ENCODE results near the gene USP7.
"Not testable (repeated sequence)": the region's sequence is repeated elsewhere in the genome, so short reads cannot be mapped to it uniquely, and the experiment has no call there.

The USP7 gene

GRCh38 chr16:8849411-8850011, 114.2 kb downstream of the USP7 start:
- TF ChIP-seq, protein P1, sequence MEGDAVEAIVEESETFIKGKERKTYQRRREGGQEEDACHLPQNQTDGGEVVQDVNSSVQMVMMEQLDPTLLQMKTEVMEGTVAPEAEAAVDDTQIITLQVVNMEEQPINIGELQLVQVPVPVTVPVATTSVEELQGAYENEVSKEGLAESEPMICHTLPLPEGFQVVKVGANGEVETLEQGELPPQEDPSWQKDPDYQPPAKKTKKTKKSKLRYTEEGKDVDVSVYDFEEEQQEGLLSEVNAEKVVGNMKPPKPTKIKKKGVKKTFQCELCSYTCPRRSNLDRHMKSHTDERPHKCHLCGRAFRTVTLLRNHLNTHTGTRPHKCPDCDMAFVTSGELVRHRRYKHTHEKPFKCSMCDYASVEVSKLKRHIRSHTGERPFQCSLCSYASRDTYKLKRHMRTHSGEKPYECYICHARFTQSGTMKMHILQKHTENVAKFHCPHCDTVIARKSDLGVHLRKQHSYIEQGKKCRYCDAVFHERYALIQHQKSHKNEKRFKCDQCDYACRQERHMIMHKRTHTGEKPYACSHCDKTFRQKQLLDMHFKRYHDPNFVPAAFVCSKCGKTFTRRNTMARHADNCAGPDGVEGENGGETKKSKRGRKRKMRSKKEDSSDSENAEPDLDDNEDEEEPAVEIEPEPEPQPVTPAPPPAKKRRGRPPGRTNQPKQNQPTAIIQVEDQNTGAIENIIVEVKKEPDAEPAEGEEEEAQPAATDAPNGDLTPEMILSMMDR (IDR thresholded peaks at IDR 0.05; ENCODE audit: low read depth, low read length): no peak
- H3K4me3 ChIP-seq (ENCODE audit: low read depth, low read length): no peak overlapping the region

DNA sequence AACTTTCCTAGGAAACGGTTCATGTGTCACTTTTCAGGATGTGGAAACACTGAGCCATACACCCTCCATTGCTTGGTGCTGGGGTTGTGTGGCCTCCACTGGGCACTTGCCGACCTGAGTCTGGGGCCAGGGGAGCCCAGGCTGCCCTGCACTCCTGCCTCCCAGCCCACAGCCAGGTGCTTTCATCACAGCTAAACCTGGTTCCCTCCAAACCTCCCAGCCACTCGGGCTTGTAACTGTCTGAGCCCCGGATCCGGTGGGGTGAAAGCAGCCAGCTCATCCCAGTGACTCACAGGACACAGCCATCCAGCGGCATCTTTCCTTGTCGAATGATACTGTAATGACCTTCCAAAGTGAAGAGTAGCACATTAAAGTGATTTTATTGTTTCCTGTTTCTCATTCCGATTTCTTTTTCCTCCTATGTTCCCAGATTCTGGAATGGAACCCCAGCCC, 114.7 kb downstream of the USP7 start:
- H3K4me3 ChIP-seq (ENCODE audit: low read depth, low read length): no peak overlapping the region
- TF ChIP-seq, protein P1 (IDR thresholded peaks at IDR 0.05; ENCODE audit: low read depth, low read length): no peak

DNA sequence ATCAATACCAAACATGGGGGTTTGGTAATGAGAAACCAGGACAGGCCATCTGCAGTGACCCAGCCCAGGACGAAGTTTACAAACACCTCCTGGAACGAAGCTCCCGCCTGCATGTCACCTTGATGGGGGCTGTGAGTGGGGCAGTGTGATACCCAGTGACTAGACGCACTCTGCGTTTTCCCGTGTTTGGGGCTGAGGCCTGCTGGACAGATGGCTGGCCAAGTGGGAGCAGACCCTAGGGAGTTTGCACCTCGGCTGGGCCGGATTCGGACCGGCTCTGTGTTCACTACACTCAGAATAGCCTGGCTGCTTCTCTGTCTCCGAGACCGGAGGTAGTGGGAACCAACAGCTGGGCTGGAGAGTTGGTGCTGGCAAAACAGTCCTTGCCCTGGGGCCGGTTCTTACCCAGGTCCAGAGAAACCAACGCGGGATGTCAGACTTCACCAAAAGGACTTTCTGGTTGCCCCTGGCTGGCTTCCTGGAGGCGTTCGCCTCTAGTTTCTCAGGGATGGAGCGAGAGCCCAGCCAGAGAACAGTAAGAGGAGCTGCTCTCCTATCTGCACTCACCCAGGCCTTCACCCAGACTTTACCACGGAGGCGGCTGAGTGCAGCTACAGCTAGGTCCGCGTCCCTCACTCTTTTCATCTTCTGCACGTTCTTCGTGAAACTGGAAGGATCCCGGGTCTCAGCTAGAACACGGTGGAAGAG, 115.3 kb downstream of the USP7 start:
- TF ChIP-seq, protein P1 (IDR thresholded peaks at IDR 0.05; ENCODE audit: low read depth, low read length): no peak

GRCh38 chr16:8847623-8848022, 116.1 kb downstream of the USP7 start:
- H3K4me3 ChIP-seq (ENCODE audit: low read depth, low read length): no peak overlapping the region
- TF ChIP-seq, protein P1 (IDR thresholded peaks at IDR 0.05; ENCODE audit: low read depth, low read length): no peak

More for the DNA sequence above, 115.3 kb downstream of the USP7 start:
- H3K4me3 ChIP-seq (ENCODE audit: low read depth, low read length): no peak overlapping the region

DNA sequence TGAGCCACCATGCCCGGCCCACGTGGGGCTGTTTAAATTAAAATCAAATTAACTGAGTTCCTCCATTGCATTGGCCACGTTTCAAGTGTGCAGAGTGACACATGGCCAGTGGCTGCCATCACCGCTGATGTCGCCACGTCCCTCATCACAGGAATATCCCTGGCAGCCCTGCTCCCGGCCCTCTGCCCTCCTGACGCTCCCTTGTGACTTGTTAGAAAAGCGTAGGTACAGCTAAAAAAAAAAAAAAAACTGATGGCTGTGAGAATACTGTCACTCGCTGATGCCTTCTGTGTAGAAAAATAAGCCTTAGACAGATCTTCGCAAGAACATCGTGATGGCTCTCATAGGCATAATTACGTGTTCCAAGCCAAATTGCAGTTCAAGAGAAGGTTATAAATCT, 116.6 kb downstream of the USP7 start:
- TF ChIP-seq, protein P1 (IDR thresholded peaks at IDR 0.05; ENCODE audit: low read depth, low read length): no peak
- no peak overlapping the region for H3K4me3 ChIP-seq (ENCODE audit: low read depth, low read length)

- TF ChIP-seq, protein P1 (IDR thresholded peaks at IDR 0.05; ENCODE audit: low read depth, low read length): no peak
- H3K4me3 ChIP-seq (ENCODE audit: low read depth, low read length): no peak overlapping the region
These were observed 117.2 kb downstream of the USP7 start for GRCh38 chr16:8846401-8846932.

DNA sequence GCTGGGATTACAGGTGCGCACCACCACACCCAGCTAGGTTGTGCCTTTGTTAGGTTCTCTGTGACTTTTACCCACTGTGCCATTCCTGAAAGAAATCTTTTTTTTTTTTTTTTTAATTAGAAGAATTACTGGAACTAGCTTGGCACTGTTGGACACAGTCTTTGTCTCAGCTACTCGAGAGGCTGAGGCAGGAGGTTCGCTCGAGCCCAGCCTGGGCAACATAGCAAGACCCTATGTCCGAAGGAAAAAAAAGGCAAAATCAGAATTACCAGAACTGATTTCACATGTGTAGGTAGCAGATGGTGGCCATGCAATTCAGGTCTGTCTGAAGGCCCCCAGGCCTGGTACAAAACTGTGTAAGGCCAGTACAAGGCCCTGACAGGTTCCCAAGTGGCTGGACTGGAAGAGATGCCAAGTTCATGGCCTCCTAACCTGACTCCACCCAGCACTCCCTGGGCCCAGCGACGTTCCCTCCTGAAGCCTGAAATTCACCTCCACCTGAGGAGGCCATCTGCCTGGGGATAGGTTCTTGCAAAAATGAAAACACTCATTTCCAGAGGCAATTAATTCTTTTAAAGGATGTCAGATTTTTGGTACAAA, 117.9 kb downstream of the USP7 start:
- TF ChIP-seq, protein P1 (IDR thresholded peaks at IDR 0.05; ENCODE audit: low read depth, low read length): no peak
- H3K4me3 ChIP-seq (ENCODE audit: low read depth, low read length): no peak overlapping the region

DNA sequence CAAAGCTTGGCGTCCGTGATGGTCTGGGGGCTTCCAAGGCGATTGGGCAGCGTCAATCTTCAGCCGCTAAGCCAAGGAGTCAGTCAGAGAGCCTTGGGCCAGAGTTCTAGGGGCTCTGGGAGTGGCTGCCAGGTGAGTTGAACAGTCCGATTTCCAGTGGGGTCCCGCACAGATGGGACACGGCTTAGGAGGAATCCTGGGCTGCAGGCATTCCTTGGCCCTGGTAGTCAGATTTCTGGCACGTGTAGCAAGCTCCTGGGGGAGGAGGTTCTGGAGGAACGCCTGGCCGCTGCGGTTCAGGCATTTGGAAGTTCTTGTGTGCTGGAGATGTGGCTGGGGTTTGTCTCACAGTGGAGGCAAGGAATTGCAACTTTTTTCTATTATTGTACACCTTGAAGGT, 120.4 kb downstream of the USP7 start:
- not testable (repeated sequence) for H3K4me3 ChIP-seq (ENCODE audit: low read depth, low read length)
